SK-N-SH treated with all-trans-retinoic acid at 6 μM for 48 hours (cell line): ENCODE measurements around the gene PCDHB14.
"Not testable (repeated sequence)": the region's sequence is repeated elsewhere in the genome, so short reads cannot be mapped to it uniquely, and the experiment has no call there.

Experiments
- GLIS3 ChIP-seq: fragments of 250-450 bp; sonication (Bioruptor Pico); IDR thresholded peaks from 2 replicates; pipeline ENCODE4 v1.5.0; 2020; ENCODE audit warnings: mild to moderate bottlenecking, moderate library complexity
- PPARA ChIP-seq: fragments of 250-450 bp; sonication (Bioruptor Pico); IDR thresholded peaks from 2 replicates; pipeline ENCODE4 v1.5.0; 2020; ENCODE audit warnings: mild to moderate bottlenecking, borderline replicate concordance
- TOX ChIP-seq: fragments of 250-450 bp; sonication (Bioruptor Pico); IDR thresholded peaks from 2 replicates; pipeline ENCODE4 v1.8.0; 2021; ENCODE audit warnings: mild to moderate bottlenecking, moderate library complexity, borderline replicate concordance
- ZC3H10 ChIP-seq: fragments of 250-450 bp; sonication (Bioruptor Pico); IDR thresholded peaks from 2 replicates; pipeline ENCODE4 v1.5.1; 2021; ENCODE audit warnings: mild to moderate bottlenecking, moderate library complexity
- ZFP30 ChIP-seq: fragments of 450-650 bp; formaldehyde crosslinking; IDR thresholded peaks from 2 replicates; pipeline ENCODE4 v1.5.0; 2022; ENCODE audit warnings: mild to moderate bottlenecking, moderate library complexity
- ZNF565 ChIP-seq: fragments of 450-650 bp; formaldehyde crosslinking; conservative IDR thresholded peaks from 2 replicates; pipeline ENCODE4 v1.5.0; 2020; ENCODE audit warnings: low read depth, mild to moderate bottlenecking, moderate library complexity
- ZNF8 ChIP-seq: fragments of 450-650 bp; formaldehyde crosslinking; IDR thresholded peaks from 2 replicates; pipeline ENCODE4 v1.5.0; 2020; ENCODE audit warnings: mild to moderate bottlenecking, moderate library complexity
- TF ChIP-seq, protein P1 (sequence below): fragments of 250-450 bp; sonication (Bioruptor Pico); IDR thresholded peaks from 2 replicates; pipeline ENCODE4 v1.8.0; 2021; ENCODE audit warnings: low read depth, mild to moderate bottlenecking, moderate library complexity, borderline replicate concordance
- TF ChIP-seq, protein P2 (sequence below): fragments of 250-450 bp; sonication (Bioruptor Pico); IDR thresholded peaks from 2 replicates; pipeline ENCODE4 v1.5.0; 2020; ENCODE audit warnings: mild to moderate bottlenecking, moderate library complexity
- TF ChIP-seq, protein P3 (sequence below): fragments of 250-450 bp; sonication (Bioruptor Pico); IDR thresholded peaks from 2 replicates; pipeline ENCODE4 v1.5.1; 2020; ENCODE audit warnings: low read depth, mild to moderate bottlenecking, moderate library complexity

DNA sequence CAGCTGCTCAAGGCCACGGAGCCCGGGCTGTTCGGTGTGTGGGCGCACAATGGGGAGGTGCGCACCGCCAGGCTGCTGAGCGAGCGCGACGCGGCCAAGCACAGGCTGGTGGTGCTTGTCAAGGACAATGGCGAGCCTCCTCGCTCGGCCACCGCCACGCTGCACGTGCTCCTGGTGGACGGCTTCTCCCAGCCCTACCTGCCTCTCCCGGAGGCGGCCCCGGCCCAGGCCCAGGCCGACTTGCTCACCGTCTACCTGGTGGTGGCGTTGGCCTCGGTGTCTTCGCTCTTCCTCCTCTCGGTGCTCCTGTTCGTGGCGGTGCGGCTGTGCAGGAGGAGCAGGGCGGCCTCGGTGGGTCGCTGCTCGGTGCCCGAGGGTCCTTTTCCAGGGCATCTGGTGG is 34.0 kb upstream of the PCDHB14 start:
- TF ChIP-seq, protein P1, sequence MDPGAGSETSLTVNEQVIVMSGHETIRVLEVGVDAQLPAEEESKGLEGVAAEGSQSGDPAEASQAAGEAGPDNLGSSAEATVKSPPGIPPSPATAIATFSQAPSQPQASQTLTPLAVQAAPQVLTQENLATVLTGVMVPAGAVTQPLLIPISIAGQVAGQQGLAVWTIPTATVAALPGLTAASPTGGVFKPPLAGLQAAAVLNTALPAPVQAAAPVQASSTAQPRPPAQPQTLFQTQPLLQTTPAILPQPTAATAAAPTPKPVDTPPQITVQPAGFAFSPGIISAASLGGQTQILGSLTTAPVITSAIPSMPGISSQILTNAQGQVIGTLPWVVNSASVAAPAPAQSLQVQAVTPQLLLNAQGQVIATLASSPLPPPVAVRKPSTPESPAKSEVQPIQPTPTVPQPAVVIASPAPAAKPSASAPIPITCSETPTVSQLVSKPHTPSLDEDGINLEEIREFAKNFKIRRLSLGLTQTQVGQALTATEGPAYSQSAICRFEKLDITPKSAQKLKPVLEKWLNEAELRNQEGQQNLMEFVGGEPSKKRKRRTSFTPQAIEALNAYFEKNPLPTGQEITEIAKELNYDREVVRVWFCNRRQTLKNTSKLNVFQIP (CRISPR knock-in tag): not testable (repeated sequence)
- TF ChIP-seq, protein P2, sequence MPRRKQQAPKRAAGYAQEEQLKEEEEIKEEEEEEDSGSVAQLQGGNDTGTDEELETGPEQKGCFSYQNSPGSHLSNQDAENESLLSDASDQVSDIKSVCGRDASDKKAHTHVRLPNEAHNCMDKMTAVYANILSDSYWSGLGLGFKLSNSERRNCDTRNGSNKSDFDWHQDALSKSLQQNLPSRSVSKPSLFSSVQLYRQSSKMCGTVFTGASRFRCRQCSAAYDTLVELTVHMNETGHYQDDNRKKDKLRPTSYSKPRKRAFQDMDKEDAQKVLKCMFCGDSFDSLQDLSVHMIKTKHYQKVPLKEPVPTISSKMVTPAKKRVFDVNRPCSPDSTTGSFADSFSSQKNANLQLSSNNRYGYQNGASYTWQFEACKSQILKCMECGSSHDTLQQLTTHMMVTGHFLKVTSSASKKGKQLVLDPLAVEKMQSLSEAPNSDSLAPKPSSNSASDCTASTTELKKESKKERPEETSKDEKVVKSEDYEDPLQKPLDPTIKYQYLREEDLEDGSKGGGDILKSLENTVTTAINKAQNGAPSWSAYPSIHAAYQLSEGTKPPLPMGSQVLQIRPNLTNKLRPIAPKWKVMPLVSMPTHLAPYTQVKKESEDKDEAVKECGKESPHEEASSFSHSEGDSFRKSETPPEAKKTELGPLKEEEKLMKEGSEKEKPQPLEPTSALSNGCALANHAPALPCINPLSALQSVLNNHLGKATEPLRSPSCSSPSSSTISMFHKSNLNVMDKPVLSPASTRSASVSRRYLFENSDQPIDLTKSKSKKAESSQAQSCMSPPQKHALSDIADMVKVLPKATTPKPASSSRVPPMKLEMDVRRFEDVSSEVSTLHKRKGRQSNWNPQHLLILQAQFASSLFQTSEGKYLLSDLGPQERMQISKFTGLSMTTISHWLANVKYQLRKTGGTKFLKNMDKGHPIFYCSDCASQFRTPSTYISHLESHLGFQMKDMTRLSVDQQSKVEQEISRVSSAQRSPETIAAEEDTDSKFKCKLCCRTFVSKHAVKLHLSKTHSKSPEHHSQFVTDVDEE (CRISPR knock-in tag): not testable (repeated sequence)
- not testable (repeated sequence) for TF ChIP-seq PPARA; ZFP30 (CRISPR knock-in tag); TOX; GLIS3; ZC3H10; ZNF565 (CRISPR knock-in tag); ZNF8 (CRISPR knock-in tag)
- TF ChIP-seq, protein P3, sequence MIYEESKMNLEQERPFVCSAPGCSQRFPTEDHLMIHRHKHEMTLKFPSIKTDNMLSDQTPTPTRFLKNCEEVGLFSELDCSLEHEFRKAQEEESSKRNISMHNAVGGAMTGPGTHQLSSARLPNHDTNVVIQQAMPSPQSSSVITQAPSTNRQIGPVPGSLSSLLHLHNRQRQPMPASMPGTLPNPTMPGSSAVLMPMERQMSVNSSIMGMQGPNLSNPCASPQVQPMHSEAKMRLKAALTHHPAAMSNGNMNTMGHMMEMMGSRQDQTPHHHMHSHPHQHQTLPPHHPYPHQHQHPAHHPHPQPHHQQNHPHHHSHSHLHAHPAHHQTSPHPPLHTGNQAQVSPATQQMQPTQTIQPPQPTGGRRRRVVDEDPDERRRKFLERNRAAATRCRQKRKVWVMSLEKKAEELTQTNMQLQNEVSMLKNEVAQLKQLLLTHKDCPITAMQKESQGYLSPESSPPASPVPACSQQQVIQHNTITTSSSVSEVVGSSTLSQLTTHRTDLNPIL (CRISPR knock-in tag): not testable (repeated sequence)
